Cardiac fibroblast (primary cell): ENCODE data around the gene DEGS2.

Source experiments
- DNase-seq, 2 donors: peaks; one replicate each; pipeline versions ENCODE4 v3.0.0 to v3.0.0-alpha.2; 2010; ENCODE audit warnings: low read depth in 2 of 2
- H3K4me3 ChIP-seq, 2 donors: replicated peaks in 1 of 2; 1 replicate in 1 of 2; 2 replicates in 1 of 2; pipeline ENCODE4 v1.5.1; 2011; ENCODE audit warnings: low read depth in 2 of 2, low read length in 2 of 2, mild to moderate bottlenecking in 2 of 2, moderate library complexity in 1 of 2
- TF ChIP-seq, protein P1 (sequence below): IDR thresholded peaks from one replicate; pipeline ENCODE4 v1.5.1; 2011; ENCODE audit warnings: low read depth, mild to moderate bottlenecking, low read length, inconsistent platforms

DEGS2 gene

DNA sequence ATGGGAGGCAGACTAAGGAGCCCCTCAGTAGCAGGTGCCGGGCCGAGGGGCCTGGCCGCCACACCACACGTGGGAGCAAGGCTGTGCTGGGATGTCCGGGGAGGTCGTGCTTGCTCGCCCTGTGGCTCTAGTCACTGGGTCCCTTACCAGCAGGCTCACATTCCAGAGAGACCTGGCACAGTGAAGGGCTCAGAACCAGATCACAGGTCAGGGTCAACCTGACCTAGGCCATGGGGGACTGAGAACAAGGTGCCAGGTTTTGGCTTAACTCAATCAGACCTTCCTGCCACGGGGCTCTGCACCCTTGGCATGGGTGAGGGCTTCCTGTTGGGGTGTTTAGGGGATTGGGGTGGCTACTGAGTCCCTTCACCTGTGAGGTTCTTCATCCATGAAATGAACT is 22.3 kb downstream of the DEGS2 start:
- no peak overlapping the region for H3K4me3 ChIP-seq
- DNase-seq = no peak
- TF ChIP-seq, protein P1, sequence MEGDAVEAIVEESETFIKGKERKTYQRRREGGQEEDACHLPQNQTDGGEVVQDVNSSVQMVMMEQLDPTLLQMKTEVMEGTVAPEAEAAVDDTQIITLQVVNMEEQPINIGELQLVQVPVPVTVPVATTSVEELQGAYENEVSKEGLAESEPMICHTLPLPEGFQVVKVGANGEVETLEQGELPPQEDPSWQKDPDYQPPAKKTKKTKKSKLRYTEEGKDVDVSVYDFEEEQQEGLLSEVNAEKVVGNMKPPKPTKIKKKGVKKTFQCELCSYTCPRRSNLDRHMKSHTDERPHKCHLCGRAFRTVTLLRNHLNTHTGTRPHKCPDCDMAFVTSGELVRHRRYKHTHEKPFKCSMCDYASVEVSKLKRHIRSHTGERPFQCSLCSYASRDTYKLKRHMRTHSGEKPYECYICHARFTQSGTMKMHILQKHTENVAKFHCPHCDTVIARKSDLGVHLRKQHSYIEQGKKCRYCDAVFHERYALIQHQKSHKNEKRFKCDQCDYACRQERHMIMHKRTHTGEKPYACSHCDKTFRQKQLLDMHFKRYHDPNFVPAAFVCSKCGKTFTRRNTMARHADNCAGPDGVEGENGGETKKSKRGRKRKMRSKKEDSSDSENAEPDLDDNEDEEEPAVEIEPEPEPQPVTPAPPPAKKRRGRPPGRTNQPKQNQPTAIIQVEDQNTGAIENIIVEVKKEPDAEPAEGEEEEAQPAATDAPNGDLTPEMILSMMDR = no peak

GRCh38 chr14:100135784-100136183 is 23.7 kb downstream of the DEGS2 start:
- no peak for DNase-seq
- TF ChIP-seq, protein P1 = no peak
- H3K4me3 ChIP-seq = no peak overlapping the region

- no peak overlapping the region for H3K4me3 ChIP-seq
- TF ChIP-seq, protein P1 = no peak
- no peak for DNase-seq
Measured at GRCh38 chr14:100135073-100135472, 24.4 kb downstream of the DEGS2 start.

DNA sequence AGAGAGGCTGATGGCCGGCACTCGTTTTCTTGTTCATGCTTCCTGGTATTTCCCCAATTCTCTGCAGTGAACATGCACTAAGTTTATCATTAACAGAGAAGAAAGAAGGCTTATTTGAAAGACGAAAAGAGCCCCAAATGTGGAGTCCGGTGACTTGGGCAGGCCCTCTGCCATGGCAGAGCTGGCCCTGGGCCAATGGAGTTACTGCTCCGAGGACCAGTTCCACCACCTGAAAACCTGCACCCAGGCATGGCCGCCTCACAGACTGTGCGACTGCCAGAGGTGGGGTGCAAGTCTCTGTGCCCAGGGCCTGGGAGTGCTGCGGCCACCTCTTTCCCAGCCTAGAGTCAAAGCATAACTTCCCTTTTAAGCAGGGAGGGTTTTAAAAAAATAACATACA is 24.9 kb downstream of the DEGS2 start:
- TF ChIP-seq, protein P1 = no peak
- H3K4me3 ChIP-seq = no peak overlapping the region
- DNase-seq = no peak

DNA sequence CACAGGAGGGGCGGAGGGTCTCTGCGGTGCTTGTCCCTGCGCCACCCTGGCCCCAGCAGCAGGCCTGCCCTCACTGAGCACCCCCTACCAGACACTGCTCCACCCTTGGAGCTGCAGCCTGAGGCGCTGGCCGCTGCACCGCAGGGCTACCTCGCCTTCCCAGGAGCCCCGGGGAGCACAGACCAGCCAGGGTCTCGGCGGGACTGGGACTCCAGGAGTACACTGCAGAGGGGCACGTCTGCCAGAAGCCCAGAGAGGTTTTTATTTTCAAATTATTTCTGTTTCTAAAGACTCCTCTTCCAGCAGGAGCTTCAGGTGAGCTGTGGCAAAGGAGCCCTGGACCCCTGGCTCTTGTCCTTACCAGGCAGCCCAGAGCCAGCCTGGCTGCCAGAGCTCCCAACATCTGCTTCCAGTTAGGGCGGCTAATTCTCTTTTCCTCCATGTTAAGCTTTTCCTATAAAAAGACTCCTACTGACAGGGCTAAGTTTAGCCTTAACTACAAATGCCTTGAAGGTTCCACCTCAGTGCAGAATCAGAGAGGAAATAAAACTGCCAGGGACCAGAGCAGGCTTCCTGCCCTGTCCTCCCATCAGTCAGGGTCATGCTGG is 26.4 kb downstream of the DEGS2 start:
- no peak for DNase-seq
- TF ChIP-seq, protein P1 = no peak

GRCh38 chr14:100132161-100132902 is 27.1 kb downstream of the DEGS2 start:
- TF ChIP-seq, protein P1 = no peak
- no peak overlapping the region for H3K4me3 ChIP-seq
- peak in 1 of 2 donors; percentile 26 for DNase-seq

More for the DNA sequence above, 26.4 kb downstream of the DEGS2 start:
- no peak overlapping the region for H3K4me3 ChIP-seq
